SU-DHL-6 (cell line): ENCODE data around the gene DNAL4.

Experiments used
- H2AFZ ChIP-seq: fragments of 200-600 bp; sonication (generic); 2 replicates; pipeline ENCODE4 v1.6.1; 2014; ENCODE audit warnings: low read depth, mild to moderate bottlenecking, moderate library complexity, mixed read lengths, antibody characterized with exemption, low read length; ENCODE audit not compliant: severe bottlenecking
- H3F3A ChIP-seq: fragments of 200-600 bp; shearing (Covaris generic); 2 replicates; pipeline ENCODE4 v1.6.0; 2016; ENCODE audit warnings: antibody characterized with exemption, mild to moderate bottlenecking; ENCODE audit not compliant: insufficient read depth
- H3K27ac ChIP-seq: fragments of 200-600 bp; sonication (generic); 2 replicates; pipeline ENCODE4 v1.5.1; 2016; ENCODE audit warnings: low read depth, mild to moderate bottlenecking, low read length, moderate library complexity, mixed read lengths
- H3K27me3 ChIP-seq: fragments of 200-600 bp; sonication (generic), shearing (Covaris generic); 2 replicates; pipeline ENCODE4 v1.6.0; 2014; ENCODE audit warnings: mild to moderate bottlenecking, low read length
- H3K36me3 ChIP-seq: fragments of 200-600 bp; sonication (generic); 2 replicates; pipeline ENCODE4 v1.6.1; 2014; ENCODE audit warnings: mild to moderate bottlenecking, low read length, mixed read lengths
- H3K4me2 ChIP-seq: fragments of 300-600, 200-600 bp; shearing (Covaris generic), sonication (generic); 2 replicates; pipeline ENCODE4 v1.6.0; 2014; ENCODE audit warnings: low read length, low read depth, mild to moderate bottlenecking; ENCODE audit not compliant: poor library complexity, severe bottlenecking
- H3K4me3 ChIP-seq: fragments of 200-600 bp; sonication (generic); 2 replicates; pipeline ENCODE4 v1.5.1; 2014; ENCODE audit warnings: antibody characterized with exemption, low read length, mild to moderate bottlenecking, mixed read lengths; ENCODE audit not compliant: insufficient read depth, poor library complexity, severe bottlenecking
- H3K79me2 ChIP-seq: fragments of 200-600 bp; sonication (generic); 2 replicates; pipeline ENCODE4 v1.6.1; 2014; ENCODE audit warnings: mild to moderate bottlenecking, low read length, moderate library complexity; ENCODE audit not compliant: insufficient read depth
- H3K9ac ChIP-seq: fragments of 200-600 bp; sonication (generic); 2 replicates; pipeline ENCODE4 v1.7.0; 2014; ENCODE audit warnings: mild to moderate bottlenecking, low read length
- H3K9me2 ChIP-seq: fragments of 200-600 bp; sonication (generic); replicated peaks from 2 replicates; pipeline ENCODE4 v1.6.1; 2014; ENCODE audit warnings: low read length; ENCODE audit not compliant: insufficient read depth
- H3K9me3 ChIP-seq: fragments of 200-600 bp; sonication (generic); 2 replicates; pipeline ENCODE4 v1.6.1; 2014; ENCODE audit warnings: low read length, mixed read lengths; ENCODE audit not compliant: insufficient read depth
- H4K20me1 ChIP-seq: fragments of 200-600 bp; sonication (generic); 2 replicates; pipeline ENCODE4 v1.6.1; 2014; ENCODE audit warnings: low read depth, mild to moderate bottlenecking, antibody characterized with exemption, low read length, moderate library complexity, mixed read lengths
- EZH2phosphoT487 ChIP-seq: fragments of 200-600 bp; sonication (generic), shearing (Covaris generic); conservative IDR thresholded peaks from 2 replicates; pipeline ENCODE4 v1.6.1; 2018; ENCODE audit warnings: mild to moderate bottlenecking, antibody characterized with exemption, low read length, moderate library complexity, mixed read lengths
- TF ChIP-seq, protein P1 (sequence below): fragments of 200-600 bp; sonication (generic); IDR thresholded peaks from one replicate; pipeline ENCODE4 v1.5.1; 2017; ENCODE audit warnings: antibody characterized with exemption, mild to moderate bottlenecking, low read length, moderate library complexity; ENCODE audit not compliant: insufficient read depth, poor library complexity, severe bottlenecking

Gene DNAL4

DNA sequence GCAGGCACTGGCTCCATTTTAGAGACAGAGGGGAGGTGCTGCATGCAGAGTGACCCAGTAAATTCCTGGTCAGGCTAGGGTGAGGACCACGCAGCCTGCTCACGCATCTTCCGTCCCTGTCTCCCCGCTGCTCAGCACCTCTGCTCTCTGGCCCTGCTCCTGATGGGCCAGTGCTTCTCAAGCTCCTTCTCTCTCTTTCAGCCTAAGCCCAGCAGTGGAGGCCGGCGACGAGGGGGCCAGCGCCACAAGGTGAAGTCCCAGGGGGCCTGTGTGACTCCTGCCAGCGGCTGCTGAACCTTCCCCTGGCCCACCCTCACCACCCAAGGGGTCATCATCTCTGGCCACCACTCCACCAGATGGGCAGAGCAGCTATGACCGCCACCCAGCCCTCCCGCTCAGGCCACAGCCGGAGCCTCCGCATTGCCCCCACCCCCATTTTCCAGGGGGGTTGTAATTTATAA lies 63.5 kb downstream of the DNAL4 start:
- H3F3A ChIP-seq = peaks cover 9% of the 10 kb centered on the region; the same call in 1 of the 2 replicates
- no peak overlapping the region for H2AFZ ChIP-seq
- H3K36me3 ChIP-seq = no peaks in the 10 kb centered on the region
- no peaks in the 10 kb centered on the region for H3K27me3 ChIP-seq
- TF ChIP-seq, protein P1, sequence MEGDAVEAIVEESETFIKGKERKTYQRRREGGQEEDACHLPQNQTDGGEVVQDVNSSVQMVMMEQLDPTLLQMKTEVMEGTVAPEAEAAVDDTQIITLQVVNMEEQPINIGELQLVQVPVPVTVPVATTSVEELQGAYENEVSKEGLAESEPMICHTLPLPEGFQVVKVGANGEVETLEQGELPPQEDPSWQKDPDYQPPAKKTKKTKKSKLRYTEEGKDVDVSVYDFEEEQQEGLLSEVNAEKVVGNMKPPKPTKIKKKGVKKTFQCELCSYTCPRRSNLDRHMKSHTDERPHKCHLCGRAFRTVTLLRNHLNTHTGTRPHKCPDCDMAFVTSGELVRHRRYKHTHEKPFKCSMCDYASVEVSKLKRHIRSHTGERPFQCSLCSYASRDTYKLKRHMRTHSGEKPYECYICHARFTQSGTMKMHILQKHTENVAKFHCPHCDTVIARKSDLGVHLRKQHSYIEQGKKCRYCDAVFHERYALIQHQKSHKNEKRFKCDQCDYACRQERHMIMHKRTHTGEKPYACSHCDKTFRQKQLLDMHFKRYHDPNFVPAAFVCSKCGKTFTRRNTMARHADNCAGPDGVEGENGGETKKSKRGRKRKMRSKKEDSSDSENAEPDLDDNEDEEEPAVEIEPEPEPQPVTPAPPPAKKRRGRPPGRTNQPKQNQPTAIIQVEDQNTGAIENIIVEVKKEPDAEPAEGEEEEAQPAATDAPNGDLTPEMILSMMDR = no peak
- TF ChIP-seq EZH2phosphoT487 = no peak
- H3K4me2 ChIP-seq = no peak overlapping the region
- H3K9ac ChIP-seq = no peak overlapping the region
- no peaks in the 10 kb centered on the region for H3K79me2 ChIP-seq
- H3K4me3 ChIP-seq = no peak overlapping the region
- H3K9me2 ChIP-seq = no peaks in the 10 kb centered on the region
- H4K20me1 ChIP-seq = no peaks in the 10 kb centered on the region
- no peaks in the 10 kb centered on the region for H3K9me3 ChIP-seq
- no peak overlapping the region for H3K27ac ChIP-seq

DNA sequence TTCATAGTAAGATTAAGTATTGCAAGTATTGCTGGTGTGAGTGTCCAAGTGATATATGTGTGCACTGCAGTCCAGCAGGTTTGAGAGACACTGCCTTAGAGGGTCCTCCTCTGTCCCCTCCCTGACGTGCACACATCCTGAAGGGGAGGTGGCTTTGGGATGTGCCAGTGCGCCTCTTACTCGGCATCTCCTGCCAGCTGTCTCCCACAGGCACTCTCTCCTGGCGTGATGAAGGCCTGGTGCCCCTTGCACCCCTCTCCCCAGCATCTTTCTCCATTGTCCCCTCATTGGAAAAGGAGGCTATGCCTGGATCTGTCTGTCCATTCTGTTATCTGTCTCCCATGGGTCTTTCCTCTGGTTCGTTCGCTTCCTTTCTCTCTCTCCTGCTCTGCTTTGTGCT lies 64.0 kb downstream of the DNAL4 start:
- Histone ChIP-seq H2AFZ (no peak overlapping the region), H3K36me3 (no peaks in the 10 kb centered on the region)
- no peak for TF ChIP-seq EZH2phosphoT487
- TF ChIP-seq, protein P1 = no peak

DNA sequence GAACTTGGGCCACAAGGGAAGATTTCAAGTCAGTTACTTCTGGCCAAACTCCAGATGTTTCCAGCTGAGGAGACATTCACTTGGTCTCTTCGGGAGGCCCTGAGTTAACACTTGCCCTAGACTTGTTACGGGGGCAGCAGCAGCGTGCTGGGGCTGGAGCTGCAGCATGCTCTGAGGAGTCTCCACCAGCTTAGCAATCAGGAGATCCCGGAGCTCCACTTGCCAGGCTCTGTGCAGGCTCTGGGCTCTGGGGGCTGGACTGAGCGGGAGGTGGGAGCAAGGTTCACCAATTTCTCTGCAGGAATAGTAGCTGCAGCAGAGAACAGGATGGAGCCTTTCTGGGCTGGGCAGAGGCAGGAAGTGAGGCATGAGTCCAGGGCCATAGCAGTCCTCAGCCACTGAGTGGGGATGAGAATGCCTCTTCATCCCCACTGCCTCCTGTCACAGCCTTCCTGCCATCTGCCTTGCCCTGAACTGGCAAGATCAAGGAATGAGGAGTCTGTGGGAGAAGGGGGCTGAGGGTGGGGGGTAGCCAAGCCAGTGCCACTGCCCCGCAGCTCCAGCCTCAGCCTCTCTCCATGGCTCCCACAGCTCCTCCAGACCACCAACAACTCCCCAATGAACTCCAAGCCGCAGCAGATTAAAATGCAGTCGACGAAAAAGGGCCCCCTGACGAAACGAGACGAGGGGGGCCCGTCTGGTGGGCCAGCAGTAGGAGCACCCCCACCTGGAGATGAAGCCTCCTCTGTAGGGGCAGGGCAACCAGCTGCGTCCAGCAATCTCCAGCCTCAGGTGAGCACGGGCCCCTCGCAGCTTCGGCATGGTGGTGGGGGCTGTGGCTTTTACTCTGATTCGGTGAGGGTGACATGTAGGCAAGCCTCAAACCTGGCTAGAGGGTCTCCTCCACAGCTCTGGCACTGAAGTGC lies 64.8 kb downstream of the DNAL4 start:
- Histone ChIP-seq H3K36me3 (no peaks in the 10 kb centered on the region), H3K27me3 (no peaks in the 10 kb centered on the region), H3K27ac (no peak overlapping the region), H3K9ac (no peak overlapping the region), H3K4me3 (no peak overlapping the region), H4K20me1 (no peaks in the 10 kb centered on the region), H3K9me3 (no peaks in the 10 kb centered on the region), H3K79me2 (no peaks in the 10 kb centered on the region), H3K9me2 (no peaks in the 10 kb centered on the region), H3F3A (peaks cover 5% of the 10 kb centered on the region; the same call in 1 of the 2 replicates), H2AFZ (no peak overlapping the region), H3K4me2 (no peak overlapping the region)
- TF ChIP-seq, protein P1 = no peak
- no peak for TF ChIP-seq EZH2phosphoT487

More for the DNA sequence above, 64.0 kb downstream of the DNAL4 start:
- no peaks in the 10 kb centered on the region for H3K79me2 ChIP-seq
- H3K9me2 ChIP-seq = no peaks in the 10 kb centered on the region
- H4K20me1 ChIP-seq = no peaks in the 10 kb centered on the region
- no peaks in the 10 kb centered on the region for H3K27me3 ChIP-seq
- H3K9ac ChIP-seq = no peak overlapping the region
- H3K9me3 ChIP-seq = no peaks in the 10 kb centered on the region
- no peak overlapping the region for H3K27ac ChIP-seq
- H3K4me2 ChIP-seq = no peak overlapping the region
- H3K4me3 ChIP-seq = no peak overlapping the region
- H3F3A ChIP-seq = peaks cover 5% of the 10 kb centered on the region; the same call in 1 of the 2 replicates
